ENCODE results near the gene KHSRP.
"Not testable (repeated sequence)": the region's sequence is repeated elsewhere in the genome, so short reads cannot be mapped to it uniquely, and the experiment has no call there.

Gene KHSRP

GRCh38 chr19:6451583-6452222, 27.1 kb upstream of the KHSRP start:
- DNase-seq: no peak

- DNase-seq: no peak
Observed at GRCh38 chr19:6450166-6450565, 25.6 kb upstream of the KHSRP start.

GRCh38 chr19:6448045-6448444, 23.4 kb upstream of the KHSRP start:
- DNase-seq: no peak

- DNase-seq: no peak
Observed at GRCh38 chr19:6446452-6446851, 21.8 kb upstream of the KHSRP start.

GRCh38 chr19:6443986-6444385, 19.4 kb upstream of the KHSRP start:
- no peak for DNase-seq

- DNase-seq: no peak
Observed at GRCh38 chr19:6442087-6442688, 17.6 kb upstream of the KHSRP start.

- no peak for DNase-seq
Observed at GRCh38 chr19:6440905-6441304, 16.3 kb upstream of the KHSRP start.

- DNase-seq: no peak
Observed at GRCh38 chr19:6439743-6440142, 15.1 kb upstream of the KHSRP start.

- DNase-seq: no peak
Observed at GRCh38 chr19:6433663-6434062, 9.1 kb upstream of the KHSRP start, which contains the start of gene SLC25A41. Gene SLC25A41 (minus strand): TSS chr19:6433763. CDS start chr19:6433693, 70 bp downstream.

GRCh38 chr19:6433165-6433564, 8.6 kb upstream of the KHSRP start:
- DNase-seq: no peak

- DNase-seq: no peak
Observed at GRCh38 chr19:6431891-6432290, 7.3 kb upstream of the KHSRP start.

GRCh38 chr19:6429419-6430221, 5.0 kb upstream of the KHSRP start:
- no peak for DNase-seq

- not testable (repeated sequence) for DNase-seq
Observed at GRCh38 chr19:6428692-6429418, 4.2 kb upstream of the KHSRP start.

GRCh38 chr19:6427131-6427530, 2.5 kb upstream of the KHSRP start:
- DNase-seq: no peak

GRCh38 chr19:6425732-6426620, 1.4 kb upstream of the KHSRP start:
- peak; percentile 68 for DNase-seq

GRCh38 chr19:6424939-6425731, 524 bp upstream of the KHSRP start:
- peak; percentile 100 for DNase-seq

- DNase-seq: no peak
Observed at GRCh38 chr19:6423499-6424194, 964 bp downstream of the KHSRP start.

- no peak for DNase-seq
Observed at GRCh38 chr19:6421075-6422014, 3.3 kb downstream of the KHSRP start.

- DNase-seq: no peak
Observed at GRCh38 chr19:6418562-6418932, 6.1 kb downstream of the KHSRP start.

Measured in GF-D8 (cell line).